CD4-positive, alpha-beta T cell treated with Interleukin-17A for 1 hour (primary cell): ENCODE results near the gene LGALS3.

Experiments
- DNase-seq: peaks from one replicate; pipeline ENCODE4 v3.0.0-alpha.2; 2020

The LGALS3 gene

GRCh38 chr14:55131370-55132137 lies 2.5 kb downstream of the LGALS3 start:
- peak; percentile 26 for DNase-seq

- no peak for DNase-seq
These were observed 4.4 kb downstream of the LGALS3 start for GRCh38 chr14:55133416-55133815.

- no peak for DNase-seq
These were observed 7.2 kb downstream of the LGALS3 start for GRCh38 chr14:55136241-55136640.

GRCh38 chr14:55136885-55137786 lies 8.1 kb downstream of the LGALS3 start:
- DNase-seq = no peak

- DNase-seq = no peak
These were observed 9.0 kb downstream of the LGALS3 start for GRCh38 chr14:55138091-55138490.

GRCh38 chr14:55139141-55139540 lies 10.1 kb downstream of the LGALS3 start:
- no peak for DNase-seq

- no peak for DNase-seq
These were observed 10.9 kb downstream of the LGALS3 start for GRCh38 chr14:55139696-55140509.

- no peak for DNase-seq
These were observed 12.8 kb downstream of the LGALS3 start for GRCh38 chr14:55141825-55142224.

- no peak for DNase-seq
These were observed 13.4 kb downstream of the LGALS3 start for GRCh38 chr14:55142466-55142865.

GRCh38 chr14:55146425-55146824 lies 17.4 kb downstream of the LGALS3 start:
- DNase-seq = no peak

- DNase-seq = no peak
These were observed 22.5 kb downstream of the LGALS3 start for GRCh38 chr14:55151601-55152000.

- DNase-seq = no peak
These were observed 23.2 kb downstream of the LGALS3 start for GRCh38 chr14:55152052-55152753.

- DNase-seq = no peak
These were observed 24.9 kb downstream of the LGALS3 start for GRCh38 chr14:55153951-55154350.

- DNase-seq = no peak
These were observed 28.0 kb downstream of the LGALS3 start for GRCh38 chr14:55157080-55157479.

- DNase-seq = no peak
These were observed 29.4 kb downstream of the LGALS3 start for GRCh38 chr14:55158412-55158811.

GRCh38 chr14:55160989-55161388 lies 31.9 kb downstream of the LGALS3 start:
- peak; percentile 66 for DNase-seq

- DNase-seq = no peak
These were observed 41.5 kb downstream of the LGALS3 start for GRCh38 chr14:55170526-55170925.

- no peak for DNase-seq
These were observed 51.0 kb downstream of the LGALS3 start for GRCh38 chr14:55180006-55180405.

- peak; percentile 6 for DNase-seq
These were observed 51.4 kb downstream of the LGALS3 start for GRCh38 chr14:55180434-55180833.

- no peak for DNase-seq
These were observed 59.7 kb downstream of the LGALS3 start for GRCh38 chr14:55188686-55189295.

- no peak for DNase-seq
These were observed 61.8 kb downstream of the LGALS3 start for GRCh38 chr14:55190906-55191202.
